HG02610 (cell line): Measurements from ENCODE around the gene MUC5AC.
"Not testable (repeated sequence)": the region's sequence is repeated elsewhere in the genome, so short reads cannot be mapped to it uniquely, and the experiment has no call there.

Experiments
- ATAC-seq: cut with Tn5 transposase; IDR thresholded peaks from one replicate; pipeline ENCODE4 v1.9.1; 2021; ENCODE audit warnings: mild to moderate bottlenecking, moderate library complexity; ENCODE audit not compliant: unreplicated experiment

The MUC5AC gene

DNA sequence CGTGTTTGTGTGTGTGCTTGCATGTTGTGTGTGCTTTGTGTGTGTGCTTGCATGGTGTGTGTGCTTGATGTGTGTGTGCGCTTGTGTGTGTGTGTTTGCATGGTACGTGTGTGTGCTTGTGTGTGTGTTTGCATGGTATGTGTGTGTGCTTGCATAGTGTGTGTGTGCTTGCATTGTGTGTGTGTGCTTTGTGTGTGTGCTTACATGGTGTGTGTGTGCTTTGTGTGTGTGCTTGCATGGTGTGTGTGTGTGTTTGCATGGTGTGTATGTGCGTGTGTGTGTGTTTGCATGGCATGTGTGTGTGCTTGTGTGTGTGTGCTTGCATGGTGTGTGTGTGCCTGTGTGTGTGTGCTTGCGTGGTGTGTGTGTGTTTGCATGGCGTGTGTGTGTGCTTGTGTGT is 10.0 kb upstream of the MUC5AC start:
- ATAC-seq: no peak

DNA sequence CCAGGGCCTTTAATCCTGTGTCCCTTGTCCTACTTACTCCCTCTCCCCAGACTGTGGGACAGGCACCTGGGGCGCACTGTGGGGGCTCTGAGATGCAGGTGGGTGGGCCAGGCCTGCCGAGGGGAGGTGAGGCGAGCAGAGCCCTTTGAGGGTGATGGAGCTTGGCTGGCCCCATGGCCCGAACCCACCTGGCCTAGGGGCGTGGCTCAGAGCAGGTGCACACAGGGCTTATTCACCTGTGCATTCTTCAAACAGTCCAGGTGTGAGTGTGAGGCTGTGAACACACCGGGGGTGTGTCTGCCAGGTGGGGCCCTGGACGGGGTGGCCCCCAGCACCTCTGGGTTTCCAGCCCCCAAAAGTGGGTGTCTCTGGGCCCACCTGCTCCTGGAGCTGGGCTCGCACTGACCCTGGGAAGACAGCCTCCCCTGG is 9.0 kb upstream of the MUC5AC start:
- ATAC-seq: no peak

DNA sequence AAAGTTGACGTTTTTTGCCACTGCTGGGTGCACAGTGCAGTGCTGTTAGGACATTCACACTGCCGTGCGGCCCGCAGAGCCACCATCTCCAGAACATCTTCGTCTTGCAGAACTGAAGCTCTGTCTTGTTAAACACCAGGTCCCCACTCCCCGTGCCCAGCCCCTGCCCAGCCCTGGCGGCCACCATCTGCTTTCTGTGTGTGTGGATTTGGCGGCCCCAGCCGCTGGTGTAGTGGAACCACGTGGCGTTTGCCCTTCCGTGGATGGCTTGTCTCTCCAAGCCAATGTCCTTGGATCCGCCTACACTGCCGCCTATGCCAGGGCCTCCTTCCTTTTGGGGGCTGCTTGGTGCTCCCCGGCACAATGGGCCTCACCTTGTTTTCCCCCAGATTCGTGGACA is 8.2 kb upstream of the MUC5AC start:
- ATAC-seq: no peak

DNA sequence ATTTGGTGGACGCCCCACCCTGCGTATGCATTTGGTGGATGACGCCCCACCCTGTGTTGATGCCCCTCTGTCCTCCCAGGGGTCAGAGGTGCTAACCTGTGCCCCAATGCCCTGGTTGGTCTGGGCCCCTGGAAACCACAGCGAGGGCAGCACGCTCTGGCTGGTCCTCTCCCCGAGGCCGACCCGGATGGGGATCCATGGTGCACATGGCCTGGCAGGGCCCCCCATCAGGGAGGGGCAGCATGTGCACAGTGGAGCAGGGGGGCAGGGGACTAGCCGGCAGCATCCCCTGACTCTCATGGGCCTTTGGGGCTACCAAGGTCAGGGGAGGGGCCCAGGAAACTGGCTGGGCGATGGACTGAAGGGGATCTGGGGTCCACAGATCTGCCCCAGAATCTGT is 7.6 kb upstream of the MUC5AC start:
- ATAC-seq: no peak

DNA sequence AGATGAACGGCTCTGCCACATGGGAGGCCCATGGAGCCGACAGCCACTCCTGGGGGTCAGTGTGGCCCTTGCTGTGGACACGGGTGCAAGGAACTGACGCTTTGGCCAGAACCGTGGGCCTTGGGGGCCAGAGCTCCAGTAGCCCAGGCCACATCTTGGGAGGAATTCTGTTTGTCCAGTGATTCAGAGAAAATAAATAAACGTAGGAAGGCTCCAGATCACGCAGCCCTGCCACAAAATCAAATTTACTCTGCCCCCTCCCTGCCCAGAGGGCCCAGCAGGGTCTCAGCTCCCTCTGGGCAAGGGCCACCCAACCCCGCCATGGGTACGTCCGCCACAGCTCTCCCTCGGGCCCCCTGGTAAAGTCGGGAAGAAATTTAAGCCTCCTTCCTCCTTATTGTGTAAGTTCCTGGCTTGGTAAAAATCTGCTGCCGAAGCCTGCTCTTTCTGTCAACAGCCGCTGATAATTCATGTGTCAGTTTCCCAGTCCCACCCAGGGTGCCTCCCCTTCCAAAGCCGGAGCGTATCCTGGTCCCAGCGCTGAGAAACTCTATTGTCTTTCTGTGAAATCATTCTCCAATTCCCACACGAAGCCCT is 6.9 kb upstream of the MUC5AC start:
- no peak for ATAC-seq

DNA sequence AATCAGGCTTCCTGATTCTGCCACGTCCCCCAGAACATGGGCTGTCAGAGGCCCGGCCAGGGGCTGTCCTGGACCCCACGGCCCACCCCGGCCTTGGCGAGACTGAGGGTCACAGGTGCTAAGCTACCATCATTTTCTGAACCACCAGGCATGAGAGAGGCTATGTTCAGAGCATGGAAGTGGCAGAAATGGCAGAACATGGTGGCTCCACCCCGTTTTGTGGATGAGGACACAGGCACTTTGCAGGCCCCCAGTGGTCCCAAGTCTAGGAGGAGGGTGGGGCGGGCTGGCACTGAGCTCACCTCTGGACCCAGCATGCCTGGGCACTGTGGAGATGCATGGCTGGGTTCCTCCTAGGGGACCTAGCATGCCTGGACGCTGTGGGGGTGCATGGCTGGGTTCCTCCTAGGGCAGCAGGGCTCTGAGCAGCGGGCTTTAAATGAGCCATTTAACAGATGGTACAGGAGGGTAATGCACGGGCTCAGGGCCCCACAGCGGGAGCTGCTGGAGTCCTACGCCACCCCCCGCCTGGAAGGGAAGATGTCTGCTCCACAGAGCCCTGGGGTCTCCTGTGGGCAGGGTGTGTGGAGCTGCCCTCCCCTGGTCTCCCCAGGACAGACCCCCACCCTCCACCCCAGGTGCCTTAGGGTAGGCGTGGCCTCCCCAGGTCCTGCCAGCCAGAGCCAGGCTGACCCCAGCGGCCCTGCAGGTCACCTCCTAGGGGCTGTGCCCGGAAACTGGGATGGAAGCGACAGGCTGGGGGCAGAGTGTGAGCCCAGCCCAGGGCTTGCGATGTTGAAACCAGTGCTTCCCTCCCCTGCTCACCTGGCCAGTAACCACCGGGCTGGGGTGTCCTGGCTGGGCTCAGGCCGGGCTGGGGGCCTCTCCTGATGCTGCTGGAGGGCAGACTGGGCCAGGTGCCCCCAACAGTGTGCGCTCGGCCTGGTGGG is 6.1 kb upstream of the MUC5AC start:
- ATAC-seq: no peak

DNA sequence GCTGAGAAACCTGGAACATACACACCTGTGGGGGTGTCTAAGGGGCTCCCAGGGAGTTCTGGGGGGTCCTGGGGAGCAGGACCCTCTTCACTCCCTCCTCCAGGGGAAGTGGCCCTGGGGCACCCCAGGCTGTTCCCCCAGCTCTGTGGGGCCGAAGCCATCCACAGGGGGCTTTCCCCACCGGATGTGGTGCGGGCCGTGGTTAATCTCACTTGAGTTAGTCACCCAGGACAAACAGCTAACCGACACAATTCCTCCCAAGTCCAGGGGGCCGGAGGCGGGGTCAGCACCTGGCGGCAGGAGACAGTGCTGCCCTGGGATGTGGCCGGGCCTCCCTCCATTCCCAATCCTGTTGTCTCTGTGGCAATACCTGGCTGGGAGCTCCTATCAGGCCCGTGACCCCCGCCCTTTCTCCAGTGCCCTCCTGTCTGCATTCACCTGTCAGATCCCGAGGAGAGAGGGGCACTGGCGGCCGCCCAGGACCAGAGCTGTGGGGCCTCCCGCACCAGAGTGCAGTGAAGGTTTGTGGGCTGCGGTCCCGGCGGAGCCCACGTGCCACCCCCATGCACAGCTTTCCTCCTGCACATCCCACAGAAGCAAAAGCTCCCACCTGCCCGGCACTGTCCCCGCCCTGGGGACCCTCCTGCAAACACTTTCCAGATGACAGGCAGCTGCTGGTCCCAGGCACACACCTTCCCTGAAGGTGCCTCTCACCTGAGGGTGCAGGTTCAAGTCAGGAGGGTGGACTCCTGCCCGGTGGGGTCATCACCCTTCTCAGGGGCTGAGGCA is 5.2 kb upstream of the MUC5AC start:
- no peak for ATAC-seq

DNA sequence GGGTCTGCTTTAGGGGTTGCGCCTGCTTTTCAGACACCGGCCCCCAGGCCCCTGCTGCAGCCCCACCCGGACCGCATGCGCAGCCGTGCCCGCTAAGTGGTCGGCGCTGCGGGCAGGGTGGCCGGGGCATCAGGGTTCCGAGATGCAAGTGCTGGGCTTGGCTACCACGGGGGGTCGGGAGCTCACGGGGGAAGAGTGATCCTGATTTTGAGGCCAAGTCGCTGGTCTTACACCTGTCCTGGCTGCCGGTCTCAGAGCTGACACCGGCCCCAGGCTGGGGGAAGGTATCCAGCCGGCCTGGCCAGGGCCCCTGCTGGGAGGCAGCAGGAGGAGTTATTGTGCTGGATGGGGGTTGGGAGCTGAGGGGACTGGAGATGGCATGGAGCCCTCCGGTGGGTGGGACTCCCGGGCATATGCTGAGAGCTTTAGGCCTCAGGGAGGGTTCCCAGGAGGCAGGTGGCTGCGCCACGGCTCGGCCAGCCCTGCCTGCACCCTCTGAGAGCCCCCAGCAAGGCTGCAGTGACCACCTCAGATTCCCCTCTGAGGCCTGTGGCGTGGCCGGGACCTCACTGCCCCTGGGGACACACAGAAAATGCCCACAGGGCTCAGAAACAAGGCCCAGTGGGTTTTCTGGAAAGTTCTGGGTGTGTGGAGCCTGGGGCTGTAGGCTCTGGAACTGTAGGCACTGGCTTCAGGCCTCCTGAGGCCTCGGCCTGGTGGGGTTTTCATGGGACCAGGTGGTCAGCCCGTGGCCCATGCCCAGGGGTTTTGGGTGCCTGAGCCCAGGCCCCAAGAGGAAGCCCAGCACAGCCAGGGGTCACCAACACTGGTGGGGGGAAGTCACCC is 4.4 kb upstream of the MUC5AC start:
- ATAC-seq: no peak

DNA sequence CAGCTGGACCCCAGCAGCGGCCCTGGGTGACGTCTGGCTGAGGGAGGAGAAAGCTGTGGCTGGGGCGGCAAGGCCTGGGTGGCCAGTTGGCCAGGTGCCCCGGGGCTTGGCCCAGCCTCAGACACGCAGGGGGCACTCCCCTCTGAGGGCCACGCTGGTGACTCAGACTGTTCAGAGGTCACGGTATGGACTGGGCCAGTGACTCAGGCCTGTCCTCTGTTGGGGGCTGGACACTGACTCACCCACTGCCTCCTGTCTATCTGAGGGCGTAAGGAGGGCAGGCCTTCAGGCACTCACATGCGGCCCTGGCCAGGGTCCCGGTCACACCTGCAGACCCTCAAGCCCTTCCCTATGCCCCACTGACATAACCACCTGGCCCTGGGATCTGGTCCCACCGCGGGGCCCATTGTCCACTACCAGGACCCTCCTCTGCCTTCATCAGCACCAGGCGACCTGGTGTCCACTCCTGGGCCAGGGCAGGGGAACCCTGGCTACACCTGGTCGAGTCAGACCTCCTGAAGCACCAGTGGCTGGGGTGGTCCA is 3.7 kb upstream of the MUC5AC start:
- no peak for ATAC-seq

DNA sequence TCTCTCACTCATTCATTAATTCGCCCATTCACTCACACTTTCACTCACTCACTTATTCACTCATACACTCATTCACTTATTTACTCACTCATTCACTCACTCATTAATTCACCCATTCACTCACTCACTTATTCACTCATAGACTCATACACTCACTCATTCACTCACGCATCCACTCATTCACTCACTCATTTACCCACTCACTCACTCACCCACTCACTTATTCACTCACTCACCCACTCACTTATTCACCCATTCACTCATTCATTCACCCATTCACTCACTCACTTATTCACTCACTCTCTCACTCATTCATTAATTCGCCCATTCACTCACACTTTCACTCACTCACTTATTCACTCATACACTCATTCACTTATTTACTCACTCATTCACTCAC is 3.1 kb upstream of the MUC5AC start:
- not testable (repeated sequence) for ATAC-seq

DNA sequence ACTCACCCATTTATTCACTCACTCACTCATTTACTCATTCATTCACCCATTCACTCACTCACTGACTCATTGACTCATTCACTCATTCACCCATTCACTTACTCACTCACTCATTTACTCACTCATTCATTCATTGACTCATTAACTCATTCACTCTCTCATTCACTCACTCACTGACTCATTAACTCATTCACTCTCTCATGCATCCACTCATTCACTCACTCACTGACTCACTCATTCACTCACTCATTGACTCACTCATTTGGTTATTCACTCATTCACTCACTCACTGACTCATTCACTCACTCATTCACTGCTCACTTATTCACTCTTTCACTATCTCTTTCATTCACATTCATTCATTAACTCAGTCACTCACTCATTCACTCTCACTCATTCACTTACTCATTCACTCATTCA is 2.5 kb upstream of the MUC5AC start:
- no peak for ATAC-seq

DNA sequence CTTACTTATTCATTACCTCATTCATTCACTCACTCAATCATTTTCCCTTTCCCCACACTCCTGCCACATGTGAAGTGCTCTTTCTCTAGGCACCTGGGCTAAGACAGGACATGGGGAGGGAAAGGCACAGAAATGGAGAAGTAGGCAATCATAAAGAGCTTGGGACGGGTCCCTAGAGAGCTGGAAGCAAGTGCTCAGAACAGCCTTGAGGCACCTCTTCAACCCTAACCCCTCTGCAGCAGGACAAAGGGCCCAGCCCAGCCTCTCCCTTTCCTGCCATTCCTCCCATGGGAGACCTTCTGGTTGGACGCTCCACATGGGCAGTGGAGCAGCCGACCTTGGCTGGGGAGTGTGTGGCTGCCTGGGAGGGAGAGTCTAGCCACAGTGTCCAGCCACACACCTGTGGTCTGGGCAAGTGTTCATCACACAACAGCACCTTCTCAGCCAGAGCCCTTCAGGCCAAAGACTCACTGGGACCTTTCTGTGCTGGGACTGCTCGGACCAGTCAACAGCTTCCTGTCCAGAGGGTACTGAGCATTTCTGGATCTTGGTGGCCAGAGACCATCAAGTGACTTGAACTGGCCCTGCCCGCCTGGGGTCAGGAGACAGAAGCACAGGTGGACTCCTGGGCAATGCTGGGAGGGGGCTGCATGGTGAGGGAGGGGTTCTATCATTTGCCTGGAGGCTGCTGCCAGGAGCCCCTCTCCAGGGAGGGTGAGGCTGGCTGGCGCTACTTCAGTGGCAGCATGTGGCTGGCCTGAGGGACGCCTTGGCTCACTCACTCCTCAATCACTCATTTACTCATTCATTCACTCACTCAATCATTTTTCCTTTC is 1.0 kb upstream of the MUC5AC start:
- ATAC-seq: no peak

DNA sequence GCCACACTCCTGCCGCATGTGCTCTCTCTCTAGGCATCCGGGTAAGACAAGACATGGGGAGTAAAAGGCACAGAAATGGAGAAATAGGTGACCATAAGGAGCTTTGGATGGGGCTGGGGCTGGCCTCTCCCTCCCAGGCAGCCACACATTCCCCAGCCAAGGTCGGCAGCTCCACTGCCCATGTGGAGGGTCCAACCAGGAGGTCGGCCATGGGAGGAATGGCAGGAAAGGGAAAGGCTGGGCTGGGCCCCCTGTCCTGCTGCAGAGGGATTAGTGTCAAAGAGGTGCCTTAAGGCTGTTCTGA is 460 bp upstream of the MUC5AC start:
- no peak for ATAC-seq

DNA sequence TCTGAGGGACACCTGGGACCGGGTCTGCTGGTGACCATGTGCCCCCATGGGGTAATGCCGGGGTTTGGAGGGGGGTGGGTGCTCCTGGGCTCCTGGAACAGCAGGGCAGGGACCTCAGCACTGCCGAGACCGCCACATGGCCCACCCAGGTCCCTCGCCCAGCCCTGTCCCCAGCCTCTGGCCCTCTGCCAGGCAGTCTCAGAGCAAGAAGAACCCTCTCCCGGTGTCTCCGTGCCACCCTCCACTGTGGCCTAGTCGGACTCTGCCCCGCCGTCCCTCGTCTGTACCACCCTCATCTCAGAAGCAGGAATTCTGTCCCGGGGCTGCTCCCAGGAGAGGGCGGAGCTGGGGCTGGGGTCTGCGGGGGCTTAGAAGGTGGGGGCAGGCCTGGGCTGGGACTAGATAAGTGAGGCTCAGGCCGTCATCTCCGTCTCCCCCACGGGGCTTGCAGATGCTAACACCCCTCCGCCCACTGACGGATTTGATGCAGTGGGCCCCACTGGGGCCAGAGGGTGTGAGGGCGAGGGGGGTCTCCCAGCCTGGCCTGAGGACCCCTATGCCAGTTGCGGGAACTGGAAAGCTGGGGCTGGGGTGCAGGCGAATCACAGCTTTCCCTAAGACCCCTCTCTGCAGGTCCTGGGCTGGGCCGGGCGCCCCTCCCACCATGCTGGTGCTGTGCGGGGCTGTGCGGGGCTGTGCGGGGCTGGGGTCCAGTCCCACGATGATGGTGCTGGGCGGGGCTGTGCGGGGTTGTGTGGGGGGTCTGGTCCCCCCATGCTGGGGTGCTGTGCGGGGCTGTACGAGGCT is 1.1 kb downstream of the MUC5AC start:
- no peak for ATAC-seq

DNA sequence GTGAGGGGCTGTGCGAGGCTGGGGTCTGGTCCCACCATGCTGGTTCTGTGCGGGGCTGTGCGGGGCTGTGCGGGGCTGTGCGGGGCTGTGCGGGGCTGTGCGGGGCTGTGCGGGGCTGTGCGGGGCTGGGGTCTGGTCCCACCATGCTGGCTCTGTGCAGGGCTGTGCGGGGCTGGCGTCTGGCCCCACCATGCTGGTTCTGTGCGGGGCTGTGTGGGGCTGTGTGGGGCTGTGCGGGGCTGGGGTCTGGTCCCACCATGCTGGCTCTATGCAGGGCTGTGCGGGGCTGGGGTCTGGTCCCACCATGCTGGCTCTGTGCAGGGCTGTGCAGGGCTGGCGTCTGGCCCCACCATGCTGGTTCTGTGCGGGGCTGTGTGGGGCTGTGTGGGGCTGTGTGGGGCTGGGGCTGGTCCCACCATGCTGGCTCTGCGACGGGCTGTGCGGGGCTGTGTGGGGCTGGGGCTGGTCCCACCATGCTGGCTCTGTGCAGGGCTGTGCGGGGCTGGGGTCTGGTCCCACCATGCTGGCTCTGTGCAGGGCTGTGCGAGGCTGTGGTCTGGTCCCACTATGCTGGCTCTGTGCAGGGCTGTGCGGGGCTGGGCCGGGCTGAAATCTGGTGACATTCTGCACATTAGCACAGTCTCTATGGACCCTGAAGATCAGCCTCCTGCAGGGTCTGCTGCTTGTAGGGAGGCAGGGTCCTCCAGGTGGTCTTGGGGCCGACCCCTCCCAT is 1.9 kb downstream of the MUC5AC start:
- ATAC-seq: not testable (repeated sequence)

DNA sequence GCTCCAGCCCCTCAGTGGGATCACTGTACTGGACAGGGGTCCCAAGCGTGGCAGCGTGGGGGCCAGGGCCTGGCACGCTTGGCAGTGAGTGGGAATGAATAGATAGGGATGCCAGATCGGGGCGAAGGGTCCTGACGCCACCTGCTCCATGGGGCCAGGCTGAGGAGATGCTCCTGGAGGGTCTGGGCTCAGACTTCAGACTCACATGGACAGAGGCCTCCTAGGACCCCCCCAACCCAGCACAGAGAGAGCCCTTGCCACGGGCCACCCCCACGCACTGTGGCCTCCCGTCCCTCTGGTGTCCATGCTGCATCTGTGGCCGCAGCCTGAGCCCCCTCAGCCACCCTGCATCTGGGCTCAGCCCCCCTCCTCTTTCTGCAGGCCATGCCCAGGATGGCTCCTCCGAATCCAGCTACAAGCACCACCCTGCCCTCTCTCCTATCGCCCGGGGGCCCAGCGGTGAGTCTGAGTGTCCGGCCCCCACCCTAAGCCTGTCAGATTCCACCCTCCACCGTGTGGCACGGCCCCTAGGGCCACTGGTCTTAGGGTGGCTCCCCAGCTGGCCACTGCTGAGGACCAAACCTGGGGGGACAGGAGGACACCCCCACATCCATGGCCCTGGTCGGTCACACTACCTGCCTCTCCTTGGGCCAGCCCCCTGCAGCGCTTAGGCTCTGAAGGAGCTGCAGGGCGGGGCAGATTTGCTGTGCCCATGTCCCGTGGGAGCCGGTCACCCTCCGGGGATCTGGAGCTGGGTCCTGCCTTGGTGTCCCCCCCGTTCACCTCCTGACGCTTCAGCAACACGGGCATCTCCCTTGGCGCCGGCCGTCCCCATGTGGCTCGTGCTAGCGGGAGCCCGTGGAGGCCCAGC is 2.7 kb downstream of the MUC5AC start:
- ATAC-seq: no peak

DNA sequence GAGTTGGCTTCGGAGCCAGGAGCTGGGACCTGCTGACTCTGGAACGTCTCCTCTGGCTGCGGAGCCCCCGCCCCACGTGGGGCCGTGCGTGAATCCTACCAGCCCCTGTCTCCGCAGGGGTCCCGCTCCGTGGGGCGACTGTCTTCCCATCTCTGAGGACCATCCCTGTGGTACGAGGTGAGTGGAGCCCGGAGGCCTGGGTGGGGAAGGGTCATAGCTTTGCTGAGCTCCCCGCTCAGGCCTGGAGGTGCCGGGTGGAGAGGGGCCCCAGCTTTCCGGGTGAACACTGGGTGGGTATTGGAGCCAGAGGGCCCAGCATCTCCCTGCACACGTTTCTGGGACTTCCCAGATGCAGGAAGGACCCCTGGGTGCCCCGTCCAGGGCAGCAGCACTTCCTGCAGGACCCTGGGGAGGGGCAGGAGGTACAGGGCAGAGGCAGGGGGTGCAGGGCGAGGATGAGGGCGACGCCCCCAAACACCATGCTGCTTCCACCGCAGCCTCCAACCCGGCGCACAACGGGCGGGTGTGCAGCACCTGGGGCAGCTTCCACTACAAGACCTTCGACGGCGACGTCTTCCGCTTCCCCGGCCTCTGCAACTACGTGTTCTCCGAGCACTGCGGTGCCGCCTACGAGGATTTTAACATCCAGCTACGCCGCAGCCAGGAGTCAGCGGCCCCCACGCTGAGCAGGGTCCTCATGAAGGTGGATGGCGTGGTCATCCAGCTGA is 3.8 kb downstream of the MUC5AC start:
- ATAC-seq: no peak
